A673 (cell line): Measurements from ENCODE around the gene PYGM. TPM values are rescaled to one million over a fixed set of nuclear protein-coding genes. Genes with fewer than 3 reads are reported as not detected.

Experiments used
- BruUV-seq: library from RNA; stranded (reverse); fragments of 400-500 nt; replicated peaks from 2 replicates; lab custom pipeline; 2021; lab: Mats Ljungman, UMichigan
- CTCF ChIA-PET: fragments of 300-600 bp; sonication (Branson Sonifier 250); formaldehyde crosslinking; loops from one replicate; lab custom pipeline; 2022; ENCODE audit warnings: antibody characterized with exemption; lab: Charles Lee
- POLR2A ChIA-PET: fragments of 300-600 bp; sonication (Branson Sonifier 250); formaldehyde crosslinking; loops from one replicate; lab custom pipeline; 2022; ENCODE audit warnings: antibody characterized with exemption; ENCODE audit not compliant: low non-redundant PET; lab: Charles Lee
- DNase-seq: peaks from one replicate; pipeline ENCODE4 v3.0.0-alpha.2; 2015; ENCODE audit warnings: low spot score
- H3K27ac ChIP-seq: fragments of 200-600 bp; sonication (generic); 2 replicates; pipeline ENCODE4 v1.5.1; 2016; ENCODE audit warnings: mixed run types, low read depth, mild to moderate bottlenecking, mixed read lengths, antibody characterized with exemption, low read length; ENCODE audit not compliant: poor library complexity, severe bottlenecking
- H3K27me3 ChIP-seq: fragments of 200-600 bp; sonication (generic); replicated peaks from 2 replicates; pipeline ENCODE4 v1.6.1; 2017; ENCODE audit warnings: mixed run types, low read depth, mild to moderate bottlenecking, mixed read lengths, antibody characterized with exemption, low read length; ENCODE audit not compliant: insufficient read depth, poor library complexity
- H3K36me3 ChIP-seq: fragments of 200-600 bp; sonication (generic); 2 replicates; pipeline ENCODE4 v1.6.1; 2016; ENCODE audit warnings: mixed run types, mild to moderate bottlenecking, mixed read lengths, antibody characterized with exemption, low read length; ENCODE audit not compliant: insufficient read depth, poor library complexity, severe bottlenecking
- H3K4me1 ChIP-seq: fragments of 200-600 bp; sonication (generic); 2 replicates; pipeline ENCODE4 v1.6.1; 2017; ENCODE audit warnings: mixed run types, mild to moderate bottlenecking, mixed read lengths, antibody characterized with exemption, low read length; ENCODE audit not compliant: insufficient read depth, poor library complexity, severe bottlenecking
- H3K4me3 ChIP-seq: fragments of 200-600 bp; sonication (generic); 2 replicates; pipeline ENCODE4 v1.5.1; 2016; ENCODE audit warnings: low read depth, mixed run types, mild to moderate bottlenecking, mixed read lengths, low read length; ENCODE audit not compliant: poor library complexity, severe bottlenecking
- H3K9me3 ChIP-seq: fragments of 200-600 bp; sonication (generic); 2 replicates; pipeline ENCODE4 v1.6.1; 2016; ENCODE audit warnings: mixed run types, low read depth, mild to moderate bottlenecking, mixed read lengths, antibody characterized with exemption, low read length; ENCODE audit not compliant: poor library complexity, severe bottlenecking
- CTCF ChIP-seq: fragments of 300-800, 200-600 bp; sonication (generic); conservative IDR thresholded peaks from 2 replicates; pipeline ENCODE4 v1.5.1; 2017; ENCODE audit warnings: low read depth, mild to moderate bottlenecking, antibody characterized with exemption, low read length, moderate library complexity, mixed read lengths
- EZH2 ChIP-seq: fragments of 200-600 bp; sonication (generic); IDR thresholded peaks from 2 replicates; pipeline ENCODE4 v1.6.1; 2017; ENCODE audit warnings: borderline replicate concordance, low read depth, mild to moderate bottlenecking, mixed read lengths, antibody characterized with exemption, low read length; ENCODE audit not compliant: poor library complexity, severe bottlenecking
- intact Hi-C: fragments of 100-400 bp; cut with micrococcal nuclease; formaldehyde crosslinking; loops from one replicate; pipeline ENCODE4 v1.10.0; 2022; ENCODE audit not compliant: unreplicated experiment
- total RNA-seq: library from RNA; stranded (reverse); gene quantifications from 2 replicates; pipeline ENCODE4 v1.2.3, GENCODE V29; 2021

PYGM gene
- total RNA-seq, 1 experiment from 2014 or later = 2.4 TPM

GRCh38 chr11:64723907-64724862 is 35.6 kb downstream of the PYGM start:
- BruUV-seq = no TSS peak
- H3K4me1 ChIP-seq = peaks cover 8% of the 10 kb centered on the region
- no peak overlapping the region for H3K27ac ChIP-seq
- DNase-seq = no peak
- ChIA-PET POLR2A (no interaction called here), CTCF (no interaction called here)
- H3K36me3 ChIP-seq = no peaks in the 10 kb centered on the region
- peaks cover 34% of the 10 kb centered on the region for H3K27me3 ChIP-seq
- H3K9me3 ChIP-seq = no peaks in the 10 kb centered on the region
- TF ChIP-seq CTCF = no peak
- intact Hi-C loops = no loop called here
- H3K4me3 ChIP-seq = no peak overlapping the region

DNA sequence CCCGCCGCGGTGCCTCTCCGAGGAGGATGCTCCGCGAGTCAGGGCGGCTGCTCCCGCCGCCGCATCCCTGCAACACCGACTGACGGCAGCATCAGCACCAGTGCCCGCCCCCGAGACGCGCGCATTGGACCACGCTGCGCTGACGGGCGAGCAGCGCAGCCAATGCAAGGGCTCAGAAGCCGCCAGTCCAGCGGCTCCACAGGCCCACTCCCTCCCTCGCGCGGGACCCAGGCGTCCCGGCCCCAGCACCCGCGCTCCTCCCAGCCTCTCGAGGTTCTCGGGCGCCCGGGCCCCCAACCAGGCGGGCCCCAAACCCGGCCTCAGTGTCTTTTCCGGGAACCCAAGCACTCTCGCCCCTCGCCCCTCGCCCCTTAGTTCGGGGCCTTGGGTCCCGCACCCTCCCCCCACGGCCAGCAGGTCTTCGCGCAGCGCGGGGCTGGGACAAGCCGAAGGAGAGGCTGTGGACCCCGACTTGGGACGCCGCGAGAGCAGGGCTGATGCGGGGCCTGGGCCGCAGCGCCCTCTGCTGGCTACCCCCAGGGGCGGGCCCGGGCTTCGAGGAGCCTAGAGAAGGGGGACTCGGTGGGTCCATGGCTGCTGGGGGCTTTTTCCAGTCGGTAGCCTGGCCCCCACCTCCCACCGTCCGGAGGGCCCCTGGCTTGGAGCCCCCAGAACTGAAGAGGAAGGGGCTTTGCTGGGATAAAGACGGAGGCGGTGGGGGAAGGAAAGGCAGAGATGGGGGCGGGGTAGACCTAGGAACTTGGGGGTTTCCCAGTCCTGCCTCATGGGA is 36.5 kb downstream of the PYGM start, which contains the start of gene NRXN2:
Gene NRXN2, minus strand, starts transcription at position 81 of the 790 bp plus-strand sequence. CDS start 9,498 bp downstream, outside the sequence.
- peak; percentile 93 for DNase-seq
- peak within 1 kb of the TSS; percentile 75 for H3K4me3 ChIP-seq
- no peaks in the 10 kb centered on the region for H3K9me3 ChIP-seq
- ChIA-PET CTCF (no interaction called here), POLR2A (no interaction called here)
- peaks cover 8% of the 10 kb centered on the region for H3K4me1 ChIP-seq
- intact Hi-C loops = no loop called here
- peak within 1 kb of the TSS; percentile 61 for H3K27ac ChIP-seq
- BruUV-seq = no TSS peak
- TF ChIP-seq CTCF = peak; percentile 100
- TF ChIP-seq EZH2 = no peak
- H3K36me3 ChIP-seq = no peaks in the 10 kb centered on the region
- peaks cover 42% of the 10 kb centered on the region for H3K27me3 ChIP-seq

GRCh38 chr11:64722141-64723065 is 37.4 kb downstream of the PYGM start:
- no peak overlapping the region for H3K27ac ChIP-seq
- no peaks in the 10 kb centered on the region for H3K36me3 ChIP-seq
- TF ChIP-seq EZH2 (no peak), CTCF (no peak)
- H3K27me3 ChIP-seq = peaks cover 51% of the 10 kb centered on the region
- peaks cover 8% of the 10 kb centered on the region for H3K4me1 ChIP-seq
- POLR2A ChIA-PET = no interaction called here
- H3K4me3 ChIP-seq = no peak overlapping the region
- CTCF ChIA-PET = no interaction called here
- H3K9me3 ChIP-seq = no peaks in the 10 kb centered on the region
- no peak for DNase-seq
- no TSS peak for BruUV-seq
- intact Hi-C loops = no loop called here
